ENCODE data around the gene WNT1. TPM values are rescaled to one million over a fixed set of nuclear protein-coding genes. Genes with fewer than 3 reads are reported as not detected.

Gene WNT1
- total and polyA plus RNA-seq, 7 experiments from 2014 or later: 0.24 to 1.5 (median 0.43) TPM; not detected in 2

DNA sequence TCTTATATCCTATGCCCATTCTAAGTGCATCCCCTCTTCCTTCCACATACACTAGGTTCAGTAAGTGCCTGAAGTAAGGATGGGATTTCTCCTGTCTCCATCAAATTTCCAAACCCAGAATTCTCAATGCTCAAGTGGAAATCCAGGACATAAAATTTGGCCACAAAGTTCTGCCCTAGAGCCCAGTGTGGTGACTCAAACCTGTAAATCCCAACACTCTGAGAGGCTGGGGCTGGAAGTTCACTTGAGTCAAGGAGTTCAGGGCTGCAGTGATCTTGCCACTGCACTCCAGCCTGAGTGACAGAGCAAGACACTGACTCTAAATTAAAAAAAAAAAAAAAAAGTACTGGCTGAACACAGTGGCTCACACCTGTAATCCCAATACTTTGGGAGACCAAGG lies 16.3 kb upstream of the WNT1 start:
- Mint-ChIP-seq H3K36me3 (peaks cover 0 to 1% (median 0%) of the 10 kb centered on the region in 5 donors), H3K9me3 (no peaks in the 10 kb centered on the region), H3K4me3 (no peak overlapping the region), H3K27ac (no peak overlapping the region), H3K27me3 (peaks cover 0 to 53% (median 5%) of the 10 kb centered on the region in 5 donors), H3K4me1 (peaks cover 0 to 15% (median 11%) of the 10 kb centered on the region in 7 donors)
- Histone ChIP-seq H3K9me3 (ENCODE audit: control insufficient read depth in 2 of 3, low read length in 3 of 3) (no peaks in the 10 kb centered on the region), H3K27ac (ENCODE audit: low read depth, low read length) (no peak overlapping the region), H3K4me3 (ENCODE audit: low read length) (no peak overlapping the region), H3K4me1 (ENCODE audit: control insufficient read depth in 2 of 2, insufficient read depth in 2 of 2, low read length in 2 of 2) (peaks cover 5 to 6% of the 10 kb centered on the region in 2 donors), H3K36me3 (ENCODE audit: control insufficient read depth in 2 of 3, insufficient read depth in 3 of 3, low read length in 3 of 3) (peaks cover 0 to 5% (median 0%) of the 10 kb centered on the region in 3 experiments), H3K27me3 (ENCODE audit: control insufficient read depth in 2 of 2, insufficient read depth in 2 of 2, low read length in 2 of 2) (no peaks in the 10 kb centered on the region)
- ChIA-PET CTCF (interaction anchor here (0.6 kb wide), 1 partner anchor 22 kb away, joined by 4 read pairs; no protein-coding TSS in a partner anchor), POLR2A (no interaction called here)
- intact Hi-C loops (cut with micrococcal nuclease): no loop called here
- DNase-seq (no peak), ATAC-seq (no peak)

DNA sequence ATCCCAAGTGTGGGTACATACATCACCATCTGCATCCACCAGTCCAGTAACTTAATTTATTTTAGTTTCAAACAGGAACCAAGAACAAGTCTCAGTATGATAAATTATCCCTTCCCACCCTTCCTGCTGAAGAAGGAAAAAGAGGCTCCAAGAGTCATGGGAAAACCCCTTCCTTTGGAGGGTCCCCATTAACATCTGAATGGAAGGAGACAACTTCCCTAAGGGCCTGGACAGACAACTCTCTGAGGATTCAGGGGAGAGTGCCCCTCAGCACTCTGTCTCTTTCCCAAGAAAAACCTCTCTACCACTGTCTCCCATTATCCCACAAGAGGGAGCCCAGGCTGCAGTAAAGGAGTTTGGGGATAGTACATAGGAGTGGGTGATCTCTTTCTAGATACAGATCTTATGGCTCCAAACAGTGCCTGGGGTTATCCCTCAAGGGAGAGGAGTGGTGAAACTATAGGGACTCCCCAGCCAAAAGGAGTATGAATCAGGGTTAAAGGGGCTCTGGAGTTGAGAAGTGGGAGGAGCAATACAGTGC lies 12.8 kb upstream of the WNT1 start:
- no peak overlapping the region for H3K27ac ChIP-seq (ENCODE audit: low read depth, low read length)
- H3K4me1 Mint-ChIP-seq: peaks cover 0 to 14% (median 2%) of the 10 kb centered on the region in 7 donors
- H3K9me3 ChIP-seq (ENCODE audit: control insufficient read depth in 2 of 3, low read length in 3 of 3): no peaks in the 10 kb centered on the region
- no peak overlapping the region for H3K4me3 ChIP-seq (ENCODE audit: low read length)
- POLR2A ChIA-PET: no interaction called here
- ATAC-seq: no peak
- no peaks in the 10 kb centered on the region for H3K9me3 Mint-ChIP-seq
- CTCF ChIA-PET: interaction anchor here (0.5 kb wide), 1 partner anchor 24 kb away, joined by 3 read pairs; no protein-coding TSS in a partner anchor
- no peak overlapping the region for H3K27ac Mint-ChIP-seq
- peaks cover 0 to 62% (median 5%) of the 10 kb centered on the region in 5 donors for H3K27me3 Mint-ChIP-seq
- intact Hi-C loops (cut with micrococcal nuclease): no loop called here
- DNase-seq: no peak
- peaks cover 0 to 2% of the 10 kb centered on the region in 2 donors for H3K27me3 ChIP-seq (ENCODE audit: control insufficient read depth in 2 of 2, insufficient read depth in 2 of 2, low read length in 2 of 2)
- H3K4me3 Mint-ChIP-seq: no peak overlapping the region
- no peaks in the 10 kb centered on the region for H3K36me3 Mint-ChIP-seq
- H3K36me3 ChIP-seq (ENCODE audit: control insufficient read depth in 2 of 3, insufficient read depth in 3 of 3, low read length in 3 of 3): no peaks in the 10 kb centered on the region
- peaks cover 5 to 16% of the 10 kb centered on the region in 2 donors for H3K4me1 ChIP-seq (ENCODE audit: control insufficient read depth in 2 of 2, insufficient read depth in 2 of 2, low read length in 2 of 2)

GRCh38 chr12:48966177-48966895 lies 11.8 kb upstream of the WNT1 start:
- Histone ChIP-seq H3K4me1 (ENCODE audit: control insufficient read depth in 2 of 2, insufficient read depth in 2 of 2, low read length in 2 of 2) (peaks cover 14 to 26% of the 10 kb centered on the region in 2 donors), H3K9me3 (ENCODE audit: control insufficient read depth in 2 of 3, low read length in 3 of 3) (no peaks in the 10 kb centered on the region), H3K27ac (ENCODE audit: low read depth, low read length) (no peak overlapping the region), H3K4me3 (ENCODE audit: low read length) (no peak overlapping the region), H3K36me3 (ENCODE audit: control insufficient read depth in 2 of 3, insufficient read depth in 3 of 3, low read length in 3 of 3) (no peaks in the 10 kb centered on the region), H3K27me3 (ENCODE audit: control insufficient read depth in 2 of 2, insufficient read depth in 2 of 2, low read length in 2 of 2) (peaks cover 0 to 11% of the 10 kb centered on the region in 2 donors)
- Mint-ChIP-seq H3K4me3 (no peak overlapping the region), H3K36me3 (no peaks in the 10 kb centered on the region), H3K9me3 (no peaks in the 10 kb centered on the region), H3K27ac (no peak overlapping the region), H3K27me3 (peaks cover 9 to 62% (median 11%) of the 10 kb centered on the region in 5 donors), H3K4me1 (peaks cover 8 to 24% (median 12%) of the 10 kb centered on the region in 7 donors)
- DNase-seq (no peak), ATAC-seq (no peak)
- intact Hi-C loops (cut with micrococcal nuclease): no loop called here
- CTCF ChIA-PET: interaction anchor here (0.8 to 1.2 kb wide), 2 partner anchors 22 to 30 kb away, joined by 3 read pairs; no protein-coding TSS in a partner anchor
- POLR2A ChIA-PET: interaction anchor here (0.6 kb wide), 1 partner anchor 98 kb away, joined by 3 read pairs; no protein-coding TSS in a partner anchor

- Histone ChIP-seq H3K4me1 (ENCODE audit: control insufficient read depth in 2 of 2, insufficient read depth in 2 of 2, low read length in 2 of 2) (peaks cover 20 to 38% of the 10 kb centered on the region in 2 donors), H3K36me3 (ENCODE audit: control insufficient read depth in 2 of 3, insufficient read depth in 3 of 3, low read length in 3 of 3) (no peaks in the 10 kb centered on the region), H3K4me3 (ENCODE audit: low read length) (no peak overlapping the region), H3K9me3 (ENCODE audit: control insufficient read depth in 2 of 3, low read length in 3 of 3) (no peaks in the 10 kb centered on the region), H3K27ac (ENCODE audit: low read depth, low read length) (no peak overlapping the region), H3K27me3 (ENCODE audit: control insufficient read depth in 2 of 2, insufficient read depth in 2 of 2, low read length in 2 of 2) (peaks cover 6 to 24% of the 10 kb centered on the region in 2 donors)
- no peaks in the 10 kb centered on the region for H3K9me3 Mint-ChIP-seq
- no peak overlapping the region for H3K27ac Mint-ChIP-seq
- no peak overlapping the region for H3K4me3 Mint-ChIP-seq
- ChIA-PET POLR2A (interaction anchor here (0.7 to 1.4 kb wide), 4 partner anchors 10 to 26 kb away, joined by 3 to 5 read pairs (median 4); no protein-coding TSS in a partner anchor), CTCF (interaction anchor here (1.0 to 1.9 kb wide), 2 partner anchors 10 to 20 kb away, joined by 6 to 7 read pairs; partner anchors contain the start of gene ARF3)
- intact Hi-C loops (cut with micrococcal nuclease): no loop called here
- no peak for DNase-seq
- H3K4me1 Mint-ChIP-seq: peaks cover 15 to 33% (median 21%) of the 10 kb centered on the region in 7 donors
- peaks cover 22 to 68% (median 26%) of the 10 kb centered on the region in 5 donors for H3K27me3 Mint-ChIP-seq
- H3K36me3 Mint-ChIP-seq: no peaks in the 10 kb centered on the region
- ATAC-seq: no peak
Measured at GRCh38 chr12:48967991-48968390, 10.1 kb upstream of the WNT1 start.

GRCh38 chr12:48968467-48968866 lies 9.7 kb upstream of the WNT1 start:
- Histone ChIP-seq H3K9me3 (ENCODE audit: control insufficient read depth in 2 of 3, low read length in 3 of 3) (no peaks in the 10 kb centered on the region), H3K4me1 (ENCODE audit: control insufficient read depth in 2 of 2, insufficient read depth in 2 of 2, low read length in 2 of 2) (peaks cover 20 to 38% of the 10 kb centered on the region in 2 donors), H3K4me3 (ENCODE audit: low read length) (no peak overlapping the region), H3K27ac (ENCODE audit: low read depth, low read length) (no peak overlapping the region), H3K27me3 (ENCODE audit: control insufficient read depth in 2 of 2, insufficient read depth in 2 of 2, low read length in 2 of 2) (peaks cover 6 to 28% of the 10 kb centered on the region in 2 donors), H3K36me3 (ENCODE audit: control insufficient read depth in 2 of 3, insufficient read depth in 3 of 3, low read length in 3 of 3) (no peaks in the 10 kb centered on the region)
- H3K27me3 Mint-ChIP-seq: peaks cover 24 to 73% (median 30%) of the 10 kb centered on the region in 5 donors
- H3K36me3 Mint-ChIP-seq: no peaks in the 10 kb centered on the region
- no peak overlapping the region for H3K27ac Mint-ChIP-seq
- ChIA-PET POLR2A (interaction anchor here (0.7 to 2.8 kb wide), 5 partner anchors 10 to 26 kb away, joined by 3 to 8 read pairs (median 4); partner anchors contain the start of gene ARF3), CTCF (interaction anchor here (1.0 to 1.9 kb wide), 4 partner anchors 11 to 35 kb away, joined by 4 to 7 read pairs (median 5); partner anchors contain the start of gene ARF3)
- intact Hi-C loops (cut with micrococcal nuclease): no loop called here
- ATAC-seq (no peak), DNase-seq (no peak)
- peaks cover 0 to under 1% (median 0%) of the 10 kb centered on the region in 11 donors for H3K9me3 Mint-ChIP-seq
- peaks cover 15 to 33% (median 21%) of the 10 kb centered on the region in 7 donors for H3K4me1 Mint-ChIP-seq
- peak overlapping the region in 2 of 10 donors; percentile 42 to 89 for H3K4me3 Mint-ChIP-seq

- Histone ChIP-seq H3K4me3 (ENCODE audit: low read length) (peak overlapping the region; percentile 13), H3K9me3 (ENCODE audit: control insufficient read depth in 2 of 3, low read length in 3 of 3) (no peaks in the 10 kb centered on the region), H3K4me1 (ENCODE audit: control insufficient read depth in 2 of 2, insufficient read depth in 2 of 2, low read length in 2 of 2) (peaks cover 20 to 38% of the 10 kb centered on the region in 2 donors), H3K36me3 (ENCODE audit: control insufficient read depth in 2 of 3, insufficient read depth in 3 of 3, low read length in 3 of 3) (no peaks in the 10 kb centered on the region), H3K27ac (ENCODE audit: low read depth, low read length) (no peak overlapping the region), H3K27me3 (ENCODE audit: control insufficient read depth in 2 of 2, insufficient read depth in 2 of 2, low read length in 2 of 2) (peaks cover 6 to 31% of the 10 kb centered on the region in 2 donors)
- Mint-ChIP-seq H3K9me3 (peaks cover 0 to 2% (median 0%) of the 10 kb centered on the region in 11 donors), H3K36me3 (no peaks in the 10 kb centered on the region), H3K27ac (peak overlapping the region in 1 of 9 donors; percentile 10), H3K4me3 (peak overlapping the region in 6 of 10 donors; percentile 33 to 89 (median 60)), H3K27me3 (peaks cover 30 to 80% (median 33%) of the 10 kb centered on the region in 5 donors), H3K4me1 (peaks cover 15 to 33% (median 24%) of the 10 kb centered on the region in 7 donors)
- DNase-seq (no peak), ATAC-seq (no peak)
- intact Hi-C loops (cut with micrococcal nuclease): no loop called here
- CTCF ChIA-PET: interaction anchor here (1.1 to 1.9 kb wide), 3 partner anchors 11 to 35 kb away, joined by 4 to 6 read pairs (median 4); partner anchors contain the start of gene ARF3
- POLR2A ChIA-PET: interaction anchor here (0.5 to 2.8 kb wide), 5 partner anchors 9 to 817 kb away, joined by 3 to 8 read pairs (median 5); partner anchors contain the start of genes ARF3 and WNT1
Measured at GRCh38 chr12:48969160-48969771, 8.9 kb upstream of the WNT1 start.
